ENCODE data around the gene FXYD6. TPM values are rescaled to one million over a fixed set of nuclear protein-coding genes. Genes with fewer than 3 reads are reported as not detected.
"Not testable (repeated sequence)": the region's sequence is repeated elsewhere in the genome, so short reads cannot be mapped to it uniquely, and the experiment has no call there.

FXYD6 gene
- under 1 TPM in 1 of 2 experiments, not detected in 1; 0.24 TPM for total RNA-seq

DNA sequence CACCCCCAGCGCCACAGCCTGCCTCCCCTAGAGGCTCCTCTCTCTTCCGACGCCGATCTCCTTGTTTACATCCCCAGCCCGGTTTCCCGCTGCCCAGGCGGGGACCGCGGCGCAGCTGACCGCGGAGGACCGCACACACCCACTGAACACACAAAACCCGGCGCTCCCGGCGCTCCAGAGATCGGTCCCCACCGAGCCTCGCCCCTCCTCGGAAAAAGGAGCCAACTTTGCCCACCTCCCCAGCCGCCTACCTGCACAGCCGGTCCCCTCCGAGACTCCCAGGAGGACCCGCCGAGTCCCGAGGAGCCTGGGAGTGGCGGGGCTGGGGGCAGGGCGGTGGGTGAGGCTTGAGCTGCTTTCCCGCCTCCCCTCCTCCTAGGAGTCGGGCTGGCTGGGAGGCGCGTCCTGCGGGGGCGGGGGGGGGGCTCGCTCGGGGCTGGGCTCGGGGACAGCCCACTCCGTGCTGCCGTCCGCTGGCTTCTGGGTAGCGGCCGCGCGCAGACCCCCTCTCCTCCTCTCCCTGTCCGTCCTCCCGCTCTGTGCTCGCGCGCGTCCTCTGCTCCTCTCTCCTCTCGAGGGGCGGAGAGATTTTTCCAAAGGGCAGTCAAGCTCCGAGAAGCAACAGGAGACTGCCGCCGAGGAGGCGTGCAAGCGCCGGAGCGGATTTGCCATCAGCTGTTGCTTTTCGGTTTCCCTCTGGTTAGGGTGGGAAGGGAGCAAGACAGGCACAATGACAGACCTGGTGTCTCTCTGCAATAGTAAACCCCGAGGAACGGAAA, at the start of gene FXYD6:
FXYD6 (minus strand) TSS at position 318 of the 779 bp plus-strand sequence. CDS start 33,882 bp downstream, outside the sequence.
- POLR2A ChIA-PET, result no interaction called here
- ATAC-seq (peak; percentile 24), DNase-seq (no peak)
- Mint-ChIP-seq H3K9me3 (ENCODE audit: insufficient read depth) (no peaks in the 10 kb centered on the region), H3K27ac (peak within 1 kb of the TSS; percentile 28), H3K4me3 (peak within 1 kb of the TSS; percentile 75), H3K36me3 (ENCODE audit: low read depth) (peaks cover 3% of the 10 kb centered on the region), H3K27me3 (ENCODE audit: low read depth) (peaks cover 62% of the 10 kb centered on the region), H3K4me1 (ENCODE audit: low read depth) (peaks cover 50% of the 10 kb centered on the region)
- CTCF ChIA-PET, result interaction anchor here (0.9 to 2.8 kb wide), 4 partner anchors 55 to 177 kb away, joined by 3 to 10 read pairs (median 6); no protein-coding TSS in a partner anchor

DNA sequence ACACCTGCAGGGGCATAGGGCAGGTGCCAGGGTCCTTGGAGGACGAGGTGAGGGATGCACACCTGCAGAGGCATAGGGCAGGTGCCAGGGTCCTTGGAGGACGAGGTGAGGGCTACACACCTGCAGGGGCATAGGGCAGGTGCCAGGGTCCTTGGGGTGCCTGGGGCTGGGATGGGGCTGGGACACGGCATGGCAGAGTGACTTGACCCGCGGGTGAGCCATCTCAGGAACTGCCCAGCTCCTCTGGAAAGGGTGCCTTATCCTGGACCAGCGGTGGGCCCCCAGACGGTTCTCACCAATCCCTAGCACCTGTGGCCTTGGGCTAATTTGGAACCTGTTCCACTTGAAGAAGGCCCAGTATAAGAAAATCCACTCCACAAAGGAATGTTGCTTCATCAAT, 49.7 kb upstream of the FXYD6 start:
- H3K4me3 Mint-ChIP-seq; H3K27ac Mint-ChIP-seq; H3K27me3 Mint-ChIP-seq (ENCODE audit: low read depth); POLR2A ChIA-PET; H3K9me3 Mint-ChIP-seq (ENCODE audit: insufficient read depth); DNase-seq; ATAC-seq; H3K36me3 Mint-ChIP-seq (ENCODE audit: low read depth): not testable (repeated sequence)
- peaks cover 43% of the 10 kb centered on the region for H3K4me1 Mint-ChIP-seq (ENCODE audit: low read depth)
- CTCF ChIA-PET, result interaction anchor here (11.6 kb wide), 1 partner anchor 21 kb away, joined by 172 read pairs; no protein-coding TSS in a partner anchor

DNA sequence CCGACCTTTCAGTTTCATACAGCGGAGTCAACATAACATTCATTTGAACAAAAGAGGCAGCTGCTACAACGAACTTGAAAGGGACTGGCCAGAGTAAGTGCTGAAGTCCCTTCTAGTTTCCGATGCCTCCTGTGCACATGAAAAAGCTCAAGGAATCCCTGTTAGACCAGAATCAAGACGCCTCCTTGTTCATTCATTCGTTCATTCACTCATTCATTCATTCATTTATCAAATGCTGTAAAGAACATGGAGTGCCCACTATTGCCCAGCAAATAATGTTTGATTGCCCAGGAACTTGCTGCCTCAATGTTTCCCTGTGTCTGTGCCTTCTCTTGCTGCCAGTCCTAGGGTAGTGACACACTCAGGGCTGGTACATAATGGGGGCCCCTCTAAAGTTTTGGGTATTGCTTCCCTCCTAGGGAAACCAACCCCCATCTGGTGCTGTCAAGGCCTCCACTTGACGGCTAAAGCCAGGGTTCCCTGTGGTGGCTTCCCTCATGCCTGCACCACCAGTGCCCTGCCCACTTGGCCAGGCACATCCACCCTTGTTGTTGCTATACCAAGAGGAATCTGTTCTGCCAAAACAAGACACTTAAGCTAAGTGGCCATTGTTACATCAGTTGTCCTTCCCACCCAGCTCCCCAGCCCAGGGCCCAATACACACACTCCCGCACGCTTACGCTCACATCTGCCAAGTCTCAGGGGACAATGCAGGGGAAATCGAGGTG, 48.9 kb upstream of the FXYD6 start:
- Mint-ChIP-seq H3K4me1 (ENCODE audit: low read depth) (peaks cover 38% of the 10 kb centered on the region), H3K9me3 (ENCODE audit: insufficient read depth) (no peaks in the 10 kb centered on the region), H3K27me3 (ENCODE audit: low read depth) (no peaks in the 10 kb centered on the region), H3K36me3 (ENCODE audit: low read depth) (no peaks in the 10 kb centered on the region), H3K4me3 (no peak overlapping the region), H3K27ac (no peak overlapping the region)
- DNase-seq (no peak), ATAC-seq (no peak)
- CTCF ChIA-PET, result interaction anchor here (1.1 kb wide), 1 partner anchor 21 kb away, joined by 4 read pairs; no protein-coding TSS in a partner anchor
- POLR2A ChIA-PET, result no interaction called here

DNA sequence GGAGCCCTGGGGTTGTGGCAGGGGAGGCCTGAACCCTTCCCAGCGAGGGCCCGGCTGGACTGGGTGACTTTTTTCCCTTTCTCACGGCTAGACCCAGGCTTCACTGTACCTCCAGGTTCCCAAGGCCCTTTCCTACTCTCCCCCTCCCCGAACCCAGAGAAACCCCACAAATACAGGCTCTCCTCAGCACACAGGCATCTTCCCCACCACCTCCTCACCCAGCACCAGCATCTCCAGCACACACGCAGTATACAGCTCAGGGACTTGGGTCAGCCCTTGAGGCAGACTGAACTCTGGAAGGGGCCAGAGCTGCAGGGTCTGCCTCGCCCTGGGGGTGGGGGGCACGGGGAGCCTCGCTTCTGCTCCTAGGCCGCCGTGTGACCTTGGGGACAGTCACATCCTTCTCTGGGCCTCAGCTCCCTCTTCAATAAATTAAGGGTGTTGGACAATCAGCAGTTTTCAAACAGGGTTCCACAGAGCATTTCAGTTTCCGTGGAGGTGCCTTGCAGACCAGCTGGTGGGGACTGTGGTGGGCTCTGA, 48.2 kb upstream of the FXYD6 start:
- Mint-ChIP-seq H3K9me3 (ENCODE audit: insufficient read depth) (no peaks in the 10 kb centered on the region), H3K4me3 (no peak overlapping the region), H3K27me3 (ENCODE audit: low read depth) (no peaks in the 10 kb centered on the region), H3K36me3 (ENCODE audit: low read depth) (no peaks in the 10 kb centered on the region), H3K4me1 (ENCODE audit: low read depth) (peaks cover 36% of the 10 kb centered on the region), H3K27ac (no peak overlapping the region)
- CTCF ChIA-PET, result interaction anchor here (1.1 to 1.5 kb wide), 3 partner anchors 12 to 22 kb away, joined by 3 to 5 read pairs (median 4); no protein-coding TSS in a partner anchor
- no peak for ATAC-seq
- POLR2A ChIA-PET, result no interaction called here
- DNase-seq, result no peak

GRCh38 chr11:117923773-117924172, 47.3 kb upstream of the FXYD6 start:
- H3K27ac Mint-ChIP-seq, result no peak overlapping the region
- POLR2A ChIA-PET, result no interaction called here

GRCh38 chr11:117923275-117923674, 46.8 kb upstream of the FXYD6 start:
- POLR2A ChIA-PET, result no interaction called here

More at GRCh38 chr11:117923773-117924172, 47.3 kb upstream of the FXYD6 start:
- DNase-seq (no peak), ATAC-seq (no peak)
- Mint-ChIP-seq H3K9me3 (ENCODE audit: insufficient read depth) (no peaks in the 10 kb centered on the region), H3K27me3 (ENCODE audit: low read depth) (no peaks in the 10 kb centered on the region), H3K36me3 (ENCODE audit: low read depth) (no peaks in the 10 kb centered on the region), H3K4me3 (no peak overlapping the region), H3K4me1 (ENCODE audit: low read depth) (peaks cover 33% of the 10 kb centered on the region)
- CTCF ChIA-PET, result interaction anchor here (0.8 to 5.6 kb wide), 7 partner anchors 9 to 130 kb away, joined by 3 to 39 read pairs (median 3); no protein-coding TSS in a partner anchor

GRCh38 chr11:117921893-117922292, 45.4 kb upstream of the FXYD6 start:
- H3K9me3 Mint-ChIP-seq (ENCODE audit: insufficient read depth), result no peaks in the 10 kb centered on the region
- H3K4me1 Mint-ChIP-seq (ENCODE audit: low read depth), result peaks cover 24% of the 10 kb centered on the region
- H3K36me3 Mint-ChIP-seq (ENCODE audit: low read depth), result no peaks in the 10 kb centered on the region
- DNase-seq (no peak), ATAC-seq (no peak)
- POLR2A ChIA-PET, result interaction anchor here (0.6 to 0.9 kb wide), 2 partner anchors 292 to 455 kb away, joined by 3 to 4 read pairs; no protein-coding TSS in a partner anchor
- H3K4me3 Mint-ChIP-seq, result no peak overlapping the region
- no peaks in the 10 kb centered on the region for H3K27me3 Mint-ChIP-seq (ENCODE audit: low read depth)
- no peak overlapping the region for H3K27ac Mint-ChIP-seq
- CTCF ChIA-PET, result interaction anchor here (0.7 to 5.6 kb wide), 5 partner anchors 15 to 131 kb away, joined by 3 to 39 read pairs (median 3); no protein-coding TSS in a partner anchor

More at GRCh38 chr11:117923275-117923674, 46.8 kb upstream of the FXYD6 start:
- Mint-ChIP-seq H3K4me1 (ENCODE audit: low read depth) (peaks cover 28% of the 10 kb centered on the region), H3K36me3 (ENCODE audit: low read depth) (no peaks in the 10 kb centered on the region), H3K9me3 (ENCODE audit: insufficient read depth) (no peaks in the 10 kb centered on the region), H3K27me3 (ENCODE audit: low read depth) (no peaks in the 10 kb centered on the region), H3K4me3 (no peak overlapping the region), H3K27ac (peak overlapping the region; percentile 25)
- CTCF ChIA-PET, result interaction anchor here (0.8 to 5.6 kb wide), 7 partner anchors 9 to 130 kb away, joined by 3 to 39 read pairs (median 3); no protein-coding TSS in a partner anchor
- no peak for DNase-seq
- ATAC-seq, result no peak

DNA sequence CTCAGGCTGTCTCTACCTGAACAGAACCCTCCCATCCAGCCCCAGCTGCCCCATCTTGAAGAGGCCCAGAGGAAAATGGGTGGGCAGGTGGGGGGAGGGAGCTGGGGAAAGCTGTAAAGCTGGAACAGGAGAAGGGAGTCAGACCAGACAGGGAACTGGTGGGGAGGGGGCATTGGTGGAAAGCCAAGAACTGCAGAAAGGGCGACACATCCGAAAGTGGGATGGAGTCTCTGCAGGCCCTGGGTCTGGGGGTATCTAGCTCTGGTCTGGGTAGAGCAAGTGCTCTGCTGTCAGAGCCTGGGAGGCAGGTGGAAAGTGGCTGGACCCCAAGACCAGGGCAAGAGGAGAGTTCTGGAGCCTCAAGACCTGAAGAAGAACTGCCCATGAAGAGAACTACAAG, 45.0 kb upstream of the FXYD6 start:
- H3K9me3 Mint-ChIP-seq (ENCODE audit: insufficient read depth), result no peaks in the 10 kb centered on the region
- POLR2A ChIA-PET, result interaction anchor here (0.6 to 1.1 kb wide), 2 partner anchors 9 to 455 kb away, joined by 3 to 4 read pairs; no protein-coding TSS in a partner anchor
- no peaks in the 10 kb centered on the region for H3K36me3 Mint-ChIP-seq (ENCODE audit: low read depth)
- DNase-seq (no peak), ATAC-seq (no peak)
- CTCF ChIA-PET, result interaction anchor here (0.7 to 5.6 kb wide), 5 partner anchors 14 to 132 kb away, joined by 3 to 39 read pairs (median 3); no protein-coding TSS in a partner anchor
- no peaks in the 10 kb centered on the region for H3K27me3 Mint-ChIP-seq (ENCODE audit: low read depth)
- H3K27ac Mint-ChIP-seq, result peak overlapping the region; percentile 43
- H3K4me3 Mint-ChIP-seq, result no peak overlapping the region
- H3K4me1 Mint-ChIP-seq (ENCODE audit: low read depth), result peaks cover 24% of the 10 kb centered on the region

GRCh38 chr11:117919781-117920221, 43.3 kb upstream of the FXYD6 start:
- Mint-ChIP-seq H3K4me1 (ENCODE audit: low read depth) (peaks cover 26% of the 10 kb centered on the region), H3K4me3 (no peak overlapping the region), H3K27ac (no peak overlapping the region), H3K27me3 (ENCODE audit: low read depth) (no peaks in the 10 kb centered on the region), H3K9me3 (ENCODE audit: insufficient read depth) (no peaks in the 10 kb centered on the region), H3K36me3 (ENCODE audit: low read depth) (no peaks in the 10 kb centered on the region)
- peak; percentile 34 for ATAC-seq
- ChIA-PET CTCF (interaction anchor here (0.9 to 5.6 kb wide), 6 partner anchors 12 to 112 kb away, joined by 4 to 39 read pairs (median 6); no protein-coding TSS in a partner anchor), POLR2A (no interaction called here)
- no peak for DNase-seq

GRCh38 chr11:117919341-117919740, 42.9 kb upstream of the FXYD6 start:
- DNase-seq (no peak), ATAC-seq (no peak)
- Mint-ChIP-seq H3K4me3 (no peak overlapping the region), H3K27me3 (ENCODE audit: low read depth) (no peaks in the 10 kb centered on the region), H3K27ac (no peak overlapping the region), H3K9me3 (ENCODE audit: insufficient read depth) (no peaks in the 10 kb centered on the region), H3K4me1 (ENCODE audit: low read depth) (peaks cover 26% of the 10 kb centered on the region), H3K36me3 (ENCODE audit: low read depth) (no peaks in the 10 kb centered on the region)
- POLR2A ChIA-PET, result no interaction called here
- CTCF ChIA-PET, result interaction anchor here (0.9 to 5.6 kb wide), 6 partner anchors 15 to 112 kb away, joined by 3 to 39 read pairs (median 6); partner anchors contain the start of gene IL10RA
